Measurements from ENCODE around the gene EGLN1.

The EGLN1 gene

DNA sequence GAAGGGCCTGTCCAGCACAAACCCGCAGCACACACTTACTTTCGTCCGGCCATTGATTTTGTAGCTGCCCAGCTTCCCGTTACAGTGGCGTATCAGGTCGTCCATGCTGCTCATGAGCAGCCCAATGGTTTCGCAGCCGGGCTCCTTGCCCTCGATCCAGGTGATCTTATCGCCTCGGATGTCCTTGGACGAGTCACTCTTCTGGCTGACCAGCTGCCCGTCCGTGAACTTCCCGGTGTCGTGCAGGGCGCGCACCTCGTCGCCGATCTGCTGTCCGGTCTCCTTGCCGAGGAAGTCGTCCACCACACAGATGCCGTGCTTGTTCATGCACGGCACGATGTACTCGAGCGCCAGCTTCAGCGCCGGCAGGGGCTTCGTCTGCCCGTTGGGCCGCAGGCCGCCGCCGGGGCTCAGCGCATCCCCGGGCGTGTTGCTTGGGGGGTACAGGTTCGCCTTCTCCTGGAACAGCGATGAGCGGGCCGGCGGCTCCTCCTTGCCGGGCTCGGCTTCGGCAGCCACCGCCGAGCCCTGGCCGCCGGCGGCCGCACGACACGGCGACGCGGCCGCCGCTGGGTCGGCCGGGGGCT is 1.0 kb downstream of the EGLN1 start:
- DNase-seq, result no peak

DNA sequence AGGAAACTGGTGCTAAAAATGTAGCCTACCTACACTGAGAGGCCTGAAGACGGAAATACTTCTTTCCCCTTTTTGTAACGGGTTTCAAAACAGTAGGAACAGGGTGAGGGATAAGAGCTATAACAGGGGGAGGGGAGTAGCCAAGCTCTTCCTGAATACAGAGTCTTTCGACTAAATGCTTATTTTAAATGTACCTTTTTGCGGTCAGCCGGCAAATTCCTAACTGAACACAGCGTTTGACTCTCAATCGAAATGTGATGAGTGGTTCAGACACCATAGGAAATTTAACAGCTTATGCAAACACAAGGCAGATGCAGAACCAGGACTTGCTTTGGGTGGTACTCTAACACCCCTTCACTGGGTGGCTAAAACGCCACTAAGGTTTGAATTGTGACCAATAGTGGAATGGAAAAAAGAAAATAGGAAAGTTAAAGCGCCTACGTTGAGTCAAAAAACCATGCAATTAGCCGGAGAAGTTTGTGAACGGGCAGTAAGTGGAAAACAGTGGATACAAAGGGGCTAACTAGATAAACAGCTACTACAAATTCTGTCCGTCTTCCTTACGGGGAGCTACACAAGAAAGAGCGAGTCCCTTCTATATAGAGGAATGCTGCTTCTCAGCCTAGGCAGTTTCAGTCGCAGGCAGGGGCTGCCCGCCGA is 1.7 kb downstream of the EGLN1 start:
- DNase-seq, result peak; percentile 6

DNA sequence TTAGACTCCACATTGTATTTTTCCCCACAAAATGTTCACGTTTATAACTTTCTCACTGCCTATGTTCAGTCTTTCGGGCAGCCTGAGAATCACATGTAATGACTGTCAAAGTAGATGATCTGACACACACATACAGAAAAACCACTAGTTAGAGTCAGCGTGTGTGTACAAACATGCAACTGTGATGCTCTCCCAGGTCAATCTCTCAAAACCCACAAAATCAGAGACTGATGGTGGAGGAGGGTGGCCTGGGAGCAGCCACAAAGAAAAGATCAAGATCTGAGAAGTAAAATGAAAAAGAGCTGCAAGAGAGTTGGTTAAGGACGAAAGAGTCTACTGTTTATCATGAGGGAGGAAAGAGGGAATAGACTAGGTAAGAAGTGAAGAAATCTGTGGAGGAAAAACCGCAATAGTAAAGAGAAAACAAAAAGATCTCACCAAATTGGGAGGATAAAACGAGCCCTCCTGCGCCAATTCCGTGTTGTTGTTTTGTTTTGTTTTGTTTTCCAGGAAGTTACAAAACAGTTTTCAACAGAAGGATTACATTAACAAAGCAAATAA is 2.3 kb downstream of the EGLN1 start:
- DNase-seq, result no peak

GRCh38 chr1:231419147-231419546 is 2.9 kb downstream of the EGLN1 start:
- DNase-seq, result no peak

DNA sequence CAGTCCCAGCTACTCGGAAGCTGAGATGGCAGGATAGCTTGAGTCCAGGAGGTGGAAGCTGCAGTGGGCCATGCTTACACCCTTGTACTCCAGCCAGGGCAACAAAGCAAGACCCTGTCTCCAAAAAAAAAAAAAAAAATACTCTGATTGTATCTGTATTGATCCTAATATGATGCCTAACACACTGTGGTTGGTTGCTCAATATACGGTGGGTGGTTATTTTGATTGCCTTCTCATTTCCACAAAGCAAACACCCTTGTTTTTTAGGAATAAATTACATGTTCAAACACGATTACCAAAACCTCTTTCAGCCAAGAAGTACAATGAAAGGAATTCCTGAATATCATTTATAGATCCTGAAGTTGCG is 3.4 kb downstream of the EGLN1 start:
- no peak for DNase-seq

DNA sequence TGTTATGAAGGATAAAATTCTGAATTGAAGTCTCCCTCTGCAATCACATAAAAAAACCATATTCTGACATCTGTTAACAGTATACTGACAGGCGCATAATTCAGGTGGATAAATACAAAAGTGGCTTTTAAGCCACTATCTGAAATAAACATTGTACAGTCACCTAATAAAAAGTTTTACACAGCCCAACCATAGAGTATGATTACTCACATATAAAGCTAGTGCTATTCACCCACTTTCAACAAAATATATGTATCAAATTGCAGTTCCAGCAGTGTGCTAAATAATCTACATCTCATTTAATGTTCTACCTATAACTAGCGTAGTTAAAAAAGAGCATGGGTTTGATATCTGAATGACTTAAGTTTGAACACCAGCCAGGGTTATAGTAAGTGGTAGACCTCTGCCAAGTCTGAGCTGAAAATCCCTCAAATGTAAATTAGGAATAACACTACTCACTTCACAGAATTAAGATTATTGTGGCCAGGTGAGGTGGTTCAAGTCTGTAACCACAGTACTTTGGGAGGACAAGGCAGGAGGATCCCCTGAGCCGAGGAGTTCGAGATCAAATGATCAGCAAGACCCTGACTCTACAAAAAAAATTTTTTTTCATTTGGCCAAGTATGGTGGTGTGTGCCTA is 3.9 kb downstream of the EGLN1 start:
- no peak for DNase-seq

DNA sequence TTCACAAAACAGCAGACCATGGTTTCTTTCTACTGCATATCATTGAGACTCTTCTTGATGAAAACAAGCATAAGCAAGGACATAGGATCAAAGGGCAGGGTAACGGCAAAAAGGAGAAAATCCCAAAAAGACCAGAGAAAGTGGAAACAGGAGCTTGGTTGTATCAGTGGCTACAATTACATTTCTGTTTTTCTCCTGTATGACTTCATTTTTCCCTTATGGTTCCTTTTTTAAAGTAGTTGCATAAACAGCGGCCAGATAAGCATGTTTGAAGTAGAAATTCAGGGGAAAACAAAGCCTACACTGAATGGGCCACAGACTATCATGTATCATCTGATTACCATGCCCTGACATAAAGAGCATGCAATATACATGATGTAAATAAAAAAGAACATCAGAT is 4.6 kb downstream of the EGLN1 start:
- no peak for DNase-seq

- DNase-seq, result no peak
Observed at GRCh38 chr1:231416901-231417300, 5.2 kb downstream of the EGLN1 start.

DNA sequence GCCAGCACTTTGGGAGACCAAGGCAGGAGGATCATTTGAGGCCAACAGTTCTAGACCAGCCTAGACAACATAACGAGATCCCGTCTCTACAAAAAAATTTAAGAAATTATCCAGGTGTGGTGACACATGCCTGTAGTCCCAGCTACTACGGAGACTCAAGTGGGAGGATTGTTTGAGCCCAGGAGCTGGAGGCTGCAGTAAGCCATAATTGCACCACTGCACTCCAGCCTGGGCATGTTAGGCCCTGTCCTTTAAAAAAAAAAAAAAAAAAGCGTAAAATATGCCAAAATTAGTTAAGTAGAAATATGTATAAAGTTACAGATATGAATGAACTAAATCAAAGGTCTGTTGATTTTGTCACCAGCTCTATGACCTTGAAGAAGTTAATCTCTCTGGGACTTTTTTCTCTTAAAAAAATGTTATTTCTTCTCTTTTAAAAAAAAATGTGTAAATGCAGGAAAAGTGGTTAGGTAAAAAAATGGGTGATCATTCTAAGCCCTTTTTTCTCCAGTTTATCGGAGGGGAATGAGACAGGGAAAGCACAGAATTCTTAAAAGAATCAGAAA is 7.0 kb downstream of the EGLN1 start:
- DNase-seq, result no peak

DNA sequence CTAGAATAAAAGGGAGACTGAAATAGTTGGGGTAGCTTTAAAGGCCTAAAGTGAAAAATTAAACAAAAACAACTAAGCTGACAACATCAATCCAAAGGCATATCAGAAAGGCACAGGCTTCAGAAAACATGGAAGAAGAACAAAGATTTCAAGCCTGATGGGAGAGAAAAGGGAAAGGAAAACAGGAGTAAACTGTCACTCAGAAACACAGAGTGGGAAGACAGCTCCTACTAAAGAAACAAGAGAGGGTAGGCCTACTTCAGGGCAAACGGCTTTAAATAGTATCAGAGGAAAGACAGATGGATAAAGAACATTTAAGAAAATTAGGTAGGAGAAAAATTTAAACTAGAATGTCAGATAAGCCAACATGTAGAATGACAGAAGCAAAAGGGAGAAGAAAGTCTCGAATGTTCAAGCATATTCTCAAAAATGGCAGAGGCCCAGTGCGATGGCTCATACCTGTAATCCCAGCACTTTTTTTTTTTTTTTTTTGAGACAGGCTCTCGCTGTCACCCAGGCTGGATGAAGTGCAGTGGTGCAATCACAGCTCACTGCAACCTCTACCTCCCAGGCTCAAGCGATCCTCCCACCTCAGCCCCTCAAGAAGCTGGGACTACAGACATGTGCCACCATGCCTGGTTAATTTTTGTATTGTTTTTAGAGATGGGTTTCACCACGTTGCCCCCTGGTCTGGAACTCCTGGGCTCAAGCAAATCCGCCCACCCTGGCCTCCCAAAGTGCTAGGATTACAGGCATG is 7.6 kb downstream of the EGLN1 start:
- DNase-seq, result no peak

- DNase-seq, result no peak
Observed at GRCh38 chr1:231413749-231414082, 8.4 kb downstream of the EGLN1 start.

DNA sequence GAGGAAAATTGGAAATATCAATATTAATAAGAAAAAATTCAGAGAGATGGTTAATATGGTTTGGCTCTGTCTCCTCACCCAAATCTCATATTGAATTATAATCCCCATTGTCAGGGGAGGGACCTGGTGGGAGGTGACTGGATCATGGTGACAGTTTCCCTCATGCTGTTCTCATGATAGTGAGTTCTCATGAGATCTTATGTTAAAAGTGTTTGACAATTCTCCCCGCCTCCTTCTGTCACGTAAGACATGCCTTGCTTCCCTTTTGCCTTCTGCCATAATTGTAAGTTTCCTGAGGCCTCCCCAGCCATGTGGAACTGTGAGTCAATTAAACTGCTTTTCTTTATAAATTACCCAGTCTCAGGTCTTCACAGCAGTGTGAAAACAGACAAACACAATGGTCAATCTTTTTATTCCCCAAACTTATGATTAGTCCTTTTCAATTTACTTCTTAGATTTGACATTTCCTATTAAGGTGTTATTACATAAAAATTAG is 11.0 kb downstream of the EGLN1 start:
- no peak for DNase-seq

GRCh38 chr1:231410036-231410612 is 12.0 kb downstream of the EGLN1 start:
- DNase-seq, result no peak

DNA sequence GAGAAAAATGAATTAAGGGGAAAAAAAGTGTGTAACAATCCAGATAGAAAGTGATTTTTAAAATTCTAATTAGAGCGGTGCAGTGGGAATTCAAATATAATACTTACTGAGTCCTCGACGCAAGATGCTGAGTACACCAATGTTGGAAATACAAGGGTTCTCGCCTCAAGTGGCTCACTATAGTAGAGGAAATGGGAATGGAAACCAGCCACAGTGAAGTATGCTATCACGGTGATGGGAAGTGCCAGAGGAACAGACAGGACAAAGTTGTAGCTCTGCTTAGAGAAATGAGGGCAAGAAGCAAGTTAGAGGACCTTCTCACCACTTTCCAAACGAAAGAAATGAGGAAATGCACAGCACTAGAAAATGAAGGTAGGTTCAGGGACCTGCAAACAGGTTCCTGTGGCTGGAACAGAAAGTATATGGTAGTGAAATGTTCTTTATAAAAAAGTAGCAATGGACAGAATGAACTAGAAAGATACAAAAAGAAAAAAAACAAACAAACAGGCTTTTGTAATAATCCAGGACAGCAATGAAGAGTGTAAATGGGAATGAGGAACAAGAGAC is 13.5 kb downstream of the EGLN1 start:
- DNase-seq, result no peak

- DNase-seq, result no peak
Observed at GRCh38 chr1:231407547-231408396, 14.3 kb downstream of the EGLN1 start.

DNA sequence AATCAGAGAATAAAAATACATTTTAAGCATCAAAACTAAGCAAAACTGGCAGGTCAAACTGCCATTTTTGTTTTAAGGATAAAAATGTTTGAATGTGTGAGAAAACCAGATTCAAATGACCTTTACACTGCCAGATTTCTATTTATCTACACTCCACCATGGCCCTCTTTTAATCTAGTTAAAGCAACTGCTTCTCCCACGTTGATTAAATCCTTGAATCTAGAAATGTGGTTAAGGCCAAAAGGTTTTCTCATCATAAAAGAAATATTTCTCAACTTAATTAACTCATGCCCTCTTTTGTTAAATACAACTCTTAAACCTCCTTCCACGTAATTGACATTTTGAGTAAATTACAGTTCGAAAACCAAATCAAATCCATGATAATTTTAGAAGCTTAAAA is 15.0 kb downstream of the EGLN1 start:
- DNase-seq, result no peak

DNA sequence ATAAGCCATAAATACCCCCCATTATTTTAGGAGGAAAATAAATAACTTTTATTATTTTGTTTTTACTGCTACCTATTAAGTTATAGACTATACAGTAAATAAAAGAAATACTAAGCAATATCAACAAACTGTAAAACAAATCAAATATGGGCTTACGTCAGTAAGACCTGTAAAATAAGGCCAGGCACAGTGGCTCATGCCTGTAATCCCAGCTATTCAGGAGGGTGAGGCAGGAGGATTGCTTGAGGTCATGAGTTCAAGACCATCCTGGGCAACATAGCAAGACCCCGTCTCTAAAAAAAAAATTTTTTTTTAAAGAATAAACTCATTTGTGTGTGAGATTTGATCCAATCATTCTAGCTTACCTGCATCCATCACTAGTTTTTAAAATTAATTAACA is 17.8 kb downstream of the EGLN1 start:
- DNase-seq, result no peak

- DNase-seq, result no peak
Observed at GRCh38 chr1:231401478-231401877, 20.6 kb downstream of the EGLN1 start.

DNA sequence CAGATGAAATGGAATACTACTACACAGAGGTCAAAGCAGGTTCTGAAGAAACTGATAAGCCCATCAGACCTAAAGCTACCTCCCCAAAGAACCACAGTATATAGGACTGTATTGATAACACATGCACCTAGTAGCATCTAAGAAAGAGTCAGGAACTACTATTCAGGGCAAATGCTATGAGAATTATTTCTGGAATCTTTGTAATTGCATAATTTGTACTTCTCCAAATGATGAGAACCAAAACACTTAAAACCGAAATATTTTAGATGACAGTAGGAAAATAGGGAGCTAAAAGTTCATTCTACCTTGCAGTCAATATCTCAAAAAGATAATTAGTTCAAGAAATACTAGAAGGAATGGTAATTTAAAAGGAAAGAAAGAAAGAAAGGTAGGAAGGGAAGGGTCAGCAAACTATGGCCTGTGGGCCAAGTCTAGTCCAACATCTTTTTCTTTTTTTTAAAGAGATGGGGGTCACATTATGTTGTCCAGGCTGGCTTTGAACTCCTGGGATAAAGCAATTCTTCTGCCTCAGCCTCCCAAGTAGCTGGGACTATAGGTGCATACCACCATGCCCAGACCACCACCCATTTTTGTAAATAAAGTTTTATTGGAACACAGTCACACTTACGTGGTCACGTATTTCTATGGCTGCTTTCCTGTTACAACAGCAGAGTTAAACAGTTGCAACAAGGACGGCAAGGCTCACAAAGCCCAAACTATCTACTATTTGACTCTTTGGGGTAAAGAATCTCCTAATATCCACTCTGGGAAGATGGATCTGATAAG is 24.0 kb downstream of the EGLN1 start:
- DNase-seq, result no peak

DNA sequence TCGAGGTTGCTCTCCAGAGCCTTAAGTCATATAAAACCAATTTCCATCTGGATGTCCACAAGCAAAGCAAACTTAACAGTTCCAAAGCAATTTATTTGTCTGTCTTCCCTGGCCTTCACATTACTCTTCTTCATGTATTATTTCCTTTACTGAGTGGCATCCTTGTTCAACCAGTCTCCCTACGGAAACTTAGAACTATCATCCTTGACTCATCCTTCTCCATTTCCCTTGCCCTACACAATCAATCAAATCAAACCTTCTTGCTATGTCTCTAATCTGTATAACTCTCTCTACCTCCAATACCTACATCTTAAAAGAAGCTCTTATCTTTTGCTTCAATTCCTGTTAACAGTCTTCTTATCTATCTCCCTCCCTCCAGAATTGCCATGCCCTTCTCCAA is 25.4 kb downstream of the EGLN1 start:
- no peak for DNase-seq

DNA sequence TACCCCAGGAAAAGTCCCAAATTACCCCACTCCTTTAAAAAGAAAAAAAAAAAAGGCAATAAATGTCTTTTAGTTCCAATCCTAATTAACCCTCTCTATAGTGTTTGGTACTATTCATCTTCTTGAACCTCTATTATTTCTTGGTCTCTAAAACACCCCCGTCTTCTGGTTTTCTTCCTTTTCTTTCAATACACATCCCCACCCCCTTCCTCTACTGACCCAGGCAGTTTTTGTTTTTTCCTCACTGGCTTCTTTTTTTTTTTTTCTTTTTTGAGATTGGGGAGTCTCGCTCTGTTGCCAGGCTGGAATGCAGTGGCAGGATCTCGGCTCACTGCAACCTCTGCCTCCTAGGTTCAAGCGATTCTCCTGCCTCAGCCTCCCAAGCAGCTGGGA is 26.1 kb downstream of the EGLN1 start:
- no peak for DNase-seq

Measured in NCI-H1092 (cell line).